GM12872 (cell line): ENCODE measurements around the gene NEURL1.

Experiments used
- TF ChIP-seq, protein P1 (sequence below): IDR thresholded peaks from 3 replicates; pipeline ENCODE4 v1.5.1; 2011; ENCODE audit warnings: low read depth, mild to moderate bottlenecking, low read length, moderate library complexity; ENCODE audit not compliant: insufficient read depth

The NEURL1 gene

DNA sequence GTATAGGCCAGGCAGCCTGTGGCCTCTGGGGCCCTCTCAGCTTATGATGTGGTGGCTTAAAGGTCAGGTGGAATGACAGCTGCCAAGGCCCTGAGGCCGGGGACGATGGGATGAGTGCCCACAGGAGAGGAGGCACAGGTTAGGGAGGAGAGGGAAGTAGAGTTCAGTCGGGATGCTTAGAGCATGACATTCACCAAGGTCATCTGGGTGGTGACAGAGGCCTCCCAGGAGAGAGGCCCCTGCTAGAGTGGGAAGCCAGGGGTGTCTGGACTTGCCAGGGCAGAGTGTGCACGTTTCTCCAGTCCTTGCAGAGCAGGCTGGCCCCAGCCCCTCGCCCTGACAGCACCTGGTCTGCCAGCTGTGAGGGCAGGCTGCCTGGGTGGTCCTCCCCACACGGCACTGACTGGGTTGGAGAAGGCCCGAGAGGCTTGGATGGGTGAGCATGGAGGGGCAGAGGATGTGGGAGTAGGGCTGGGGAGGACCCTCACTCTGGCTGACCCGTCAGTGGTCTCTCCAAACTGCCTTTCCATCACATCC is 36.3 kb upstream of the NEURL1 start:
- TF ChIP-seq, protein P1, sequence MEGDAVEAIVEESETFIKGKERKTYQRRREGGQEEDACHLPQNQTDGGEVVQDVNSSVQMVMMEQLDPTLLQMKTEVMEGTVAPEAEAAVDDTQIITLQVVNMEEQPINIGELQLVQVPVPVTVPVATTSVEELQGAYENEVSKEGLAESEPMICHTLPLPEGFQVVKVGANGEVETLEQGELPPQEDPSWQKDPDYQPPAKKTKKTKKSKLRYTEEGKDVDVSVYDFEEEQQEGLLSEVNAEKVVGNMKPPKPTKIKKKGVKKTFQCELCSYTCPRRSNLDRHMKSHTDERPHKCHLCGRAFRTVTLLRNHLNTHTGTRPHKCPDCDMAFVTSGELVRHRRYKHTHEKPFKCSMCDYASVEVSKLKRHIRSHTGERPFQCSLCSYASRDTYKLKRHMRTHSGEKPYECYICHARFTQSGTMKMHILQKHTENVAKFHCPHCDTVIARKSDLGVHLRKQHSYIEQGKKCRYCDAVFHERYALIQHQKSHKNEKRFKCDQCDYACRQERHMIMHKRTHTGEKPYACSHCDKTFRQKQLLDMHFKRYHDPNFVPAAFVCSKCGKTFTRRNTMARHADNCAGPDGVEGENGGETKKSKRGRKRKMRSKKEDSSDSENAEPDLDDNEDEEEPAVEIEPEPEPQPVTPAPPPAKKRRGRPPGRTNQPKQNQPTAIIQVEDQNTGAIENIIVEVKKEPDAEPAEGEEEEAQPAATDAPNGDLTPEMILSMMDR, result no peak

DNA sequence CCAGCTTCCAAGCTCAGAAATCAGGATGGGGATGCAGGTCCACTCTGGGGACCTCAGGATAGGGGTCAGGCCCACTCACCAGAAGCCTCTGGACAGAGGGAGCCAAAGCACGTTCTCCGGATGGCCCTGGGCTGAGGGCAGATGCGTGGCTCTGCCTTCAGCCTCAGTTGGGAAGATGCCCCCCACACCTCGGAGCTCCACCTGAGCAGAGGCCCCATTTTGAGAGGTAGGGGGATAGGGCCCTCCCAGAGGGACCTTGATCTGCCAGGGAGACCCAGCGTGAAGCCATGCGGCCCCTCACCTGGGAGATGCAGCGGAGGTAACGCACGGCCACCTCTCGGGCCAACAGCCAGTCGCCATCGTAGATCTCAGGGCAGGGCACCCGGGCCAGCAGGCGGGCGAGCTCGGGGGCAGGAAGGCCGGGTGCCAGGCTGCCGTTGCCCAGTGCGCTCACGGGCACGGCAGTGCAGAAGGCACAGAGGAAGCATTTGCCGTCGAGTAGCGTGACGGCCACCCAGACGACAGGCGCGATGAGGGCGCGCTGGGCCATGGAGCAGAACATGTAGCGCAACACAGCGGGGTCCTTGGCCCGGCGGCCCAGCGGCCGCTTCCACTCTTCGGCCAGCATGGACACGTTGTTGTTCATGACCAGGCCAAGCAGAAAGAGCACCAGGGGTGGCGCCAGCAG is 35.5 kb upstream of the NEURL1 start:
- TF ChIP-seq, protein P1, result no peak

DNA sequence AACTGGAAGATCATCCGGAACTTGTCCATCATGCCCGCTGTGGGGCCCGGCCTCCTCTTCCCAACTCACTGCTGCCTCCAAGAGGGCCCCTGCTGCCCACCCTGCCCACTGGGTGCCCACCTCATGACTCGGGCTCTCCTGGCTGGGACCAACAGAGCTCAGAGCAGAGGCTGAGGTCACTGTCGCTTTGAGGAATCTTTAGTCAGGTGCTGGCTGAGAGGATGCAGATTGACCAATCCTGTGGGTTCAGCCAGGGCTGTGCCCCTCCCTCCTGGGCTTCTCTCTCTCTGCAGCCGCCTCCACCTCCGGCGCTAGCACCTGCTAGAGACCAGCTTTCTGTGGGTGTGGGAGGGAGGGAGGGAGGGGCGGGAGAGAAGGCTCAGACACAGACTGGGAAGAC is 34.8 kb upstream of the NEURL1 start, which contains the start of gene CALHM1:
CALHM1 (minus strand) TSS at position 181 of the 400 bp plus-strand sequence; CDS start at position 32, 149 bp downstream.
- TF ChIP-seq, protein P1, result no peak

DNA sequence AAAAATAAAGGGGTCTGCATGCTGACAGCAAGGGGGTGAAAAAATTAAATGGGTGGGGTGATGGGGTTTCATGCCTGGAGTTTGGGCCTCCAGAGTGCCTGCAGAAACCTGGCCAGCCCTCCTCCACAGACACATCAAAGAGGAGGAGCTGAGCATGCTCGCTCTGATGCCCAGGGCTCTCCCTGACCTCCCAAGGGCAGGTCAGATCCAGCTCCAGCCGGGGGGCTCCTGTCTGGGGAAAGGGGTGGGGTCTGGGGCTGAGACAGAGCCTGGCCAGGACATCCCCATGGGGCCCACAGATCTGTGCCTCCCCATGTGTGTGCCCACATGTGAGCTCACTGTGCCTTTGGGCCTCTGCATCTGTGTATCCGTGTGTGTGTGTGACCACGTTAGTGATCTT is 33.9 kb upstream of the NEURL1 start:
- TF ChIP-seq, protein P1, result no peak

DNA sequence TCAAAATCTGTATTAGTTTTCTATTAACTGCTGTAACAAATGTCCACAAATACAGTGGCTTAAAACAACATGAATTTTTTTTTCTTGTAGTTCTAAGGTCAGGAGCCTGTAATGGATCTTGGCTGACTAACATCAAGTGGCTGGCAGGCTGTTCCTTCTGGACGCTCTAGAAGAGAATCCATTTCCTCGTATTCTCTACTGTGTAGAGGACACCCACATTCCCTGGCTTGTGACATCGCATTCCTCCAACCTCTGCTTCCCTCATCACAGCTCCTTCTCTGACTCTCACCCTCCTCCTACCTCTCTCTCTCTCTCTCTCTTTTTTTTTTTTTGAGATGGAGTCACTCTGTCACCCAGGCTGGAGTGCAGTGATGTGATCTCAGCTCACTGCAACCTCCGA is 30.0 kb upstream of the NEURL1 start:
- TF ChIP-seq, protein P1, result no peak

DNA sequence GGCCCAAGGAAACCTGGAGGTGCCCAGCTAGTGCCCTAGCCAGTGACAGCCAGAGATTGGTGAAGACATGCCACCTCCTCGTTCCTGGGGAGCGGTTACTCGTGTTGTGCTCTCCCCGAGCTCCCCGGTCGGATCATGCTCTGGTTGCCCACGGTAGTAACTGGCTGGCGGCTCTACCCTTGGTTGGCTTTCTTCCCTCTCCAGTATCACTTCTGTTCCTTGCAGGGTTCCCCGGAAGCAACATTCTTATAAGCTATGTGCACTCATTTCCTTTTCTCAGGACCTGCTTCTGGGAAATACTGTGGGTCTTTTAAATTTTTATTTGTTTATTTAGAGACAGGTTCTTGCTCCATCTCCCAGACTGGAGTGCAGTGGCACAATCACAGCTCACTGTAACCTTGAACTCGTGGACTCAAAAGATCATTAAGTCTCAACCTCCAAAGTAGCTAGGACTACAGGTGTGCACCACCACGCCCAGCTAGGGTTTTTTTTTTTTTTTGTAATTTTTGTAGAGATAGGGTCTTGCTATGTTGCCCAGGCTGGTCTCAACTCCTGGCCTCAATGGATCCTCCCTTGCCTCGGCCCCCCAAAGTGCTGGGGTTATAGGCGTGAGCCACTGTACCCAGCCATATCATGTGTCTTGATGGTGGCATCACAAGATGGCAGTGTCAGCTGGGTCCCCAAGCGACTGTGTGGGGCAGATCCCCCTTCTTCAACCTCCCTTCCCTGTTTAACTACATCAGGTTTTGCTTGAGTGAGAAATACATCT is 27.9 kb upstream of the NEURL1 start:
- TF ChIP-seq, protein P1, result no peak

DNA sequence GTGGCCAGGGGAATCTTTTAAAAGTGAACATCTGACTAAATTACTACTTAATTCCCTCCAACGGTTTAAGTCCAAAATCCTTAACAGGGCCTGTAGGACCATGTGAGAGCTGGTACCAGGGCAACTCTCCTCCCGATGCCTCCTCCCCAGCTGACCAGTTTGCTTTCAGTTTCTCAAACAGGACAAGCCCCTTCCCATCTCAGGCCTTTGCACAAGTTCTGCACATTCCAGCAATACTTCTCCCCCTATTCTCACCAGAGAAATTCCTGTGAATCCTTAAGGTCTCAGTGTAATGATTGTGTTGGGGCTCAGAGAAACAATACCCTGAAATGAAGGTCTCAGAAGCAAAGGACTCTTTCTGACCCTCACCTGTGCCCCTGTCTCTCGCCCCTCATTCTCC is 26.8 kb upstream of the NEURL1 start:
- TF ChIP-seq, protein P1, result no peak
